NCI-H1092 (cell line): ENCODE measurements around the gene CYP4B1.
"Not testable (repeated sequence)": the region's sequence is repeated elsewhere in the genome, so short reads cannot be mapped to it uniquely, and the experiment has no call there.

Experiments
- DNase-seq: peaks from one replicate; lab custom pipeline; 2025; lab: John Stamatoyannopoulos, UW

CYP4B1 gene

GRCh38 chr1:46798810-46799209 lies at the start of gene CYP4B1:
Gene CYP4B1, plus strand, starts transcription at chr1:46799046. Its CDS starts 36 bp downstream, at chr1:46799082.
- DNase-seq, result no peak

DNA sequence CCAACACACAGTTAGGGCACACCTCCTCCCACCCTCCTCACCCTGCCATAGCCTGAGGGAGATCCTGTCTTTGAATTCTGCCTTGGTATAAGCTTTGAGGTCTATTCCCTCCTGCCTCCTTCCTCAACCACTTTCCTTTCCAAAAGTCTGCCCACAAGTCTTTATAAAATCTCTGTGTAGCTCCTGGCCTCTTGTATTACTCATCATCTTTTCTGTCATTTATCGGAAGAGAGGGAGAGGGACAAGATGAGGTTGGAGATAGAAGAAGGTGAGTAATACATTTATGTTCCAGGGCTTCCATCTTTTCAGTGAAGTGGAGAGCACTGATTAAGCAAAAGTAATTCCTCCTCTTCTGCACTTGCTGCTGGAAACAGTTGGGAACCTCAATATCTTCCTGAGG lies 49.4 kb upstream of the CYP4B1 start:
- no peak for DNase-seq

GRCh38 chr1:46749921-46750404 lies 48.9 kb upstream of the CYP4B1 start:
- no peak for DNase-seq

- DNase-seq, result no peak
These were observed 44.9 kb upstream of the CYP4B1 start for GRCh38 chr1:46753985-46754384.

- DNase-seq, result not testable (repeated sequence)
These were observed 44.1 kb upstream of the CYP4B1 start for GRCh38 chr1:46754707-46755106.

GRCh38 chr1:46755121-46755520 lies 43.7 kb upstream of the CYP4B1 start:
- DNase-seq, result no peak

GRCh38 chr1:46757247-46757955 lies 41.4 kb upstream of the CYP4B1 start:
- DNase-seq, result no peak

- no peak for DNase-seq
These were observed 40.8 kb upstream of the CYP4B1 start for GRCh38 chr1:46757956-46758528.

- DNase-seq, result no peak
These were observed 38.2 kb upstream of the CYP4B1 start for GRCh38 chr1:46760558-46761166.

GRCh38 chr1:46761740-46762139 lies 37.1 kb upstream of the CYP4B1 start:
- no peak for DNase-seq

- no peak for DNase-seq
These were observed 34.4 kb upstream of the CYP4B1 start for GRCh38 chr1:46764402-46764801.

GRCh38 chr1:46767649-46768282 lies 31.1 kb upstream of the CYP4B1 start:
- DNase-seq, result no peak

GRCh38 chr1:46768445-46768844 lies 30.4 kb upstream of the CYP4B1 start:
- no peak for DNase-seq

GRCh38 chr1:46769028-46769740 lies 29.7 kb upstream of the CYP4B1 start:
- no peak for DNase-seq

- DNase-seq, result no peak
These were observed 28.3 kb upstream of the CYP4B1 start for GRCh38 chr1:46770541-46770940.

DNA sequence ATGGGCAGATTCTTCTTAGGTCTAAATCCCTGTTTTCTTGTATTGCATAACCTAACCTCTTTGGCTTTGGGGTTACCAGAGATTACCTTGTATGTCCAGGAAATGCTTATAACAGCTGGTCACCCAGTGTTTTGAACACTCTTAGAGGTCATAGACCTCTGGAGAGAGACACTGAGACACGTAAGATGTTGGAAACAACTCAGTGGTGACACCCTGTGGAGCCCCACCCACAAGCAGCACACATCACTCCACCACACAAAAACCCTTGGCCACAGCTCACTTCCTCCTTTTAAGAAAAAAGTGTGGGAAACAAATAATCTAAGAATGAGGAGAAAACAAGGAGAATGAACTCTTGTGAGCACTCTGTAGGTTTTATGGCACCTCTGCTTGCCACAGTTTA lies 26.3 kb upstream of the CYP4B1 start:
- no peak for DNase-seq

- no peak for DNase-seq
These were observed 24.5 kb upstream of the CYP4B1 start for GRCh38 chr1:46774297-46774696.

DNA sequence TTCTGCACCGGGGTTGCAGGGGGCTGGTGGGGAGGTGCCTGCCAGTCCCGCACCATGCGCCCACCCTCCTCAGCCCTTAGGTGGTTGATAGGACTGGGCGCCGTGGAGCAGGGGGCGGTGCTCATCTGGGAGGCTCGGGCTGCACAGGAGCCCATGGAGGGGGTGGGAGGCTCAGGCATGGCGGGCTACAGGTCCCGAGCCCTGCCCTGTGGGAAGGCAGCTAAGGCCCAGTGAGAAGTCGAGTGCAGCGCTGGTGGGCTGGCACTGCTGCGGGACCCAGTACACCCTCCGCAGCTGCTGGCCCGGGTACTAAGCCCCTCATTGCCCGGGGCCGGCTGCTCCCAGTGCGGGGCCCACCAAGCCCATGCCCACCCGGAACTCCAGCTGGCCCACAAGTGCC lies 20.4 kb upstream of the CYP4B1 start:
- DNase-seq, result not testable (repeated sequence)

- no peak for DNase-seq
These were observed 14.2 kb upstream of the CYP4B1 start for GRCh38 chr1:46784666-46785065.

DNA sequence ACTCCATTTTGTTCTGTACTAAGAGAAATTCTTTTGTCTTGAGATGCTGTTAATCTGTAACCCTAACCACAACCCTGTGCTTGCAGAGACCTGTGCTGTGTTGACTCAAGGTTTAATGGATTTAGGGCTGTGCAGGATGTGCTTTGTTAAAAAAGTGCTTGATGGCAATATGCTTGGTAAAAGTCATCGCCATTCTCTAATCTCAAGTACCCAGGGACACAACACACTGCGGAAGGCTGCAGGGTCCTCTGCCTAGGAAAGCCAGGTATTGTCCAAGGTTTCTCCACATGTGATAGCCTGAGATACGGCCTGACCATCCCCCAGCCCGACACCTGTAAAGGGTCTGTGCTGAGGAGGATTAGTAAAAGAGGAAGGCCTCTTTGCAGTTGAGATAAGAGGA lies 10.2 kb upstream of the CYP4B1 start:
- DNase-seq, result not testable (repeated sequence)

- DNase-seq, result no peak
These were observed 8.3 kb upstream of the CYP4B1 start for GRCh38 chr1:46790446-46791101.

GRCh38 chr1:46793126-46793525 lies 5.7 kb upstream of the CYP4B1 start:
- DNase-seq, result no peak
